GM20431 (cell line): Measurements from ENCODE around the gene SMIM10L2A.
"Not testable (repeated sequence)": the region's sequence is repeated elsewhere in the genome, so short reads cannot be mapped to it uniquely, and the experiment has no call there.

Experiments
- in situ Hi-C: fragments of 300-500 bp; cut with MseI, MboI; formaldehyde crosslinking; loops from one replicate; pipeline ENCODE4 v1.15.0; 2020; ENCODE audit warnings: low sequenced_read_pairs; ENCODE audit not compliant: unreplicated experiment

The SMIM10L2A gene

GRCh38 chrX:135449637-135450550, 28.1 kb downstream of the SMIM10L2A start:
- in situ Hi-C loops = no loop called here

- in situ Hi-C loops = no loop called here
Measured at GRCh38 chrX:135453381-135453780, 31.6 kb downstream of the SMIM10L2A start.

GRCh38 chrX:135454816-135455215, 33.1 kb downstream of the SMIM10L2A start:
- in situ Hi-C loops = no loop called here

GRCh38 chrX:135461756-135462155, 40.0 kb downstream of the SMIM10L2A start:
- in situ Hi-C loops = not testable (repeated sequence)

- in situ Hi-C loops = no loop called here
Measured at GRCh38 chrX:135463937-135464336, 42.2 kb downstream of the SMIM10L2A start.

GRCh38 chrX:135476378-135476777, 54.6 kb downstream of the SMIM10L2A start:
- in situ Hi-C loops = loop anchor here (25.0 kb wide), 1 partner anchor 111 kb away; no protein-coding TSS in a partner anchor

- in situ Hi-C loops = loop anchor here (25.0 kb wide), 1 partner anchor 110 kb away; no protein-coding TSS in a partner anchor
Measured at GRCh38 chrX:135477576-135477975, 55.8 kb downstream of the SMIM10L2A start.
